ENCODE data around the gene CYTH4. TPM values are rescaled to one million over a fixed set of nuclear protein-coding genes. Genes with fewer than 3 reads are reported as not detected.

Gene CYTH4
- total RNA-seq, 4 donors from 2014 or later: 13.5 to 75.9 (median 22.5) TPM

DNA sequence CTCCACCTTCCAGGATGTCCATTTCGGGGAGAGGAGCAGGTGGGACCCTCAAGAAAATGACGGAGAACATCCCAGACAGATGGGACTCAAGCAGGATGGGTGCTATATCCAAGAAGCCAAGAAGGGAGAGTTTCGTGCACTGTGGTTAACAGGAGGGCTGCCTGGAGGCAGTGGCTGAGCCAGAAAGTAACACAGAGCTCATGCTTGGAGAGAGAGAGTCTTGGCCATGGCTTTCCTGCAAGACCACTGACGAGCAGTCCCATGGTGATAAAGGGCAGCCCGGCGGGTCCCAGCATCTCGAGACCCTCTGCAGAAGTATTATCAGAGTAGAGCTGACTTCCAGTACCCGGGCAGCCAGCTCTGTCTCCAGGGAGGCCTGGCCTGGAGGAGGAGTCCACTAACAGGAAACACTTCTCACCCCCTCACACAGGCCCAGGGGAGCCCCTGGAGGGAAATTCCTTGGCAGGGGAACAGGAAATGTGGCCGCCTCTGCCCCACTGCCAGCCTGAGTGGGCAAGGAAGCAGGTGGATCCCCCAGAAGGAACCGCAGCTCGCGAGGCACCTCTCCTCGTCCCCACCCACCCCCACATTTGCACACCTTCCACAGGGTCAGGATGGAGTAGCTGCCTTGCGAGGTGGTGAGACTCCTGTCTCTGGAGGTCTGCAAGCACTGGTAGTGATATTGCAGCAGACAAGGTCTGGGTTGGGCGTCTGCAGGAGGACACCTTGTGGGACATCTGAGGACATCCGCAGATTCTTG, 32.2 kb downstream of the CYTH4 start:
- Histone ChIP-seq H3K4me1 (peaks cover 0 to 15% (median 10%) of the 10 kb centered on the region in 4 donors), H3K27me3 (no peaks in the 10 kb centered on the region), H3K9me3 (no peaks in the 10 kb centered on the region), H3K36me3 (no peaks in the 10 kb centered on the region), H3K4me3 (no peak overlapping the region), H3K27ac (no peak overlapping the region)
- no peak for DNase-seq
- TF ChIP-seq, protein P1, sequence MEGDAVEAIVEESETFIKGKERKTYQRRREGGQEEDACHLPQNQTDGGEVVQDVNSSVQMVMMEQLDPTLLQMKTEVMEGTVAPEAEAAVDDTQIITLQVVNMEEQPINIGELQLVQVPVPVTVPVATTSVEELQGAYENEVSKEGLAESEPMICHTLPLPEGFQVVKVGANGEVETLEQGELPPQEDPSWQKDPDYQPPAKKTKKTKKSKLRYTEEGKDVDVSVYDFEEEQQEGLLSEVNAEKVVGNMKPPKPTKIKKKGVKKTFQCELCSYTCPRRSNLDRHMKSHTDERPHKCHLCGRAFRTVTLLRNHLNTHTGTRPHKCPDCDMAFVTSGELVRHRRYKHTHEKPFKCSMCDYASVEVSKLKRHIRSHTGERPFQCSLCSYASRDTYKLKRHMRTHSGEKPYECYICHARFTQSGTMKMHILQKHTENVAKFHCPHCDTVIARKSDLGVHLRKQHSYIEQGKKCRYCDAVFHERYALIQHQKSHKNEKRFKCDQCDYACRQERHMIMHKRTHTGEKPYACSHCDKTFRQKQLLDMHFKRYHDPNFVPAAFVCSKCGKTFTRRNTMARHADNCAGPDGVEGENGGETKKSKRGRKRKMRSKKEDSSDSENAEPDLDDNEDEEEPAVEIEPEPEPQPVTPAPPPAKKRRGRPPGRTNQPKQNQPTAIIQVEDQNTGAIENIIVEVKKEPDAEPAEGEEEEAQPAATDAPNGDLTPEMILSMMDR (IDR thresholded peaks at IDR 0.05): no peak
- TF ChIP-seq POLR2A (IDR thresholded peaks at IDR 0.05): no peak

DNA sequence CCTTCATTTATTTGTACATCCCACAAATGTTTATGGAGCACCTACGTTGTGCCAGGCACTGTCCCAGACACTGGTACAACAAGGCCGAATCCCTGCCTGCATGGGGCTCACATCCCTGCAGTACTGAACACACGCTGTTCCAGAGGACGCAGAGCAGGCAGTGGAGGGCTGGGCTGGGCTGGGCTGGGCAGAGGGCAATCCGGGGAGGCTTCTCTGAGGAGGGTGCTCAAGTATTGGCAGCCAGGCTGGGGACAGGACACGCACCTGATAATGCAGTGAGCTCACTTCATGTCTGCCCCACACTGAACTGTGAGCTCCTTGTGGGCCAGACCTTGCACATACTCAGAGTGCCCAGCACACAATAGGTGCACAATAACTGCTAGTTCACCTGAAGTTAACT, 34.1 kb downstream of the CYTH4 start:
- H3K9me3 ChIP-seq: no peaks in the 10 kb centered on the region
- no peak overlapping the region for H3K4me3 ChIP-seq
- H3K36me3 ChIP-seq: no peaks in the 10 kb centered on the region
- no peak for TF ChIP-seq POLR2A (IDR thresholded peaks at IDR 0.05)
- TF ChIP-seq, protein P1 (IDR thresholded peaks at IDR 0.05): no peak
- no peaks in the 10 kb centered on the region for H3K27me3 ChIP-seq
- DNase-seq: no peak
- H3K4me1 ChIP-seq: peaks cover 0 to 7% (median 1%) of the 10 kb centered on the region in 4 donors
- no peak overlapping the region for H3K27ac ChIP-seq

DNA sequence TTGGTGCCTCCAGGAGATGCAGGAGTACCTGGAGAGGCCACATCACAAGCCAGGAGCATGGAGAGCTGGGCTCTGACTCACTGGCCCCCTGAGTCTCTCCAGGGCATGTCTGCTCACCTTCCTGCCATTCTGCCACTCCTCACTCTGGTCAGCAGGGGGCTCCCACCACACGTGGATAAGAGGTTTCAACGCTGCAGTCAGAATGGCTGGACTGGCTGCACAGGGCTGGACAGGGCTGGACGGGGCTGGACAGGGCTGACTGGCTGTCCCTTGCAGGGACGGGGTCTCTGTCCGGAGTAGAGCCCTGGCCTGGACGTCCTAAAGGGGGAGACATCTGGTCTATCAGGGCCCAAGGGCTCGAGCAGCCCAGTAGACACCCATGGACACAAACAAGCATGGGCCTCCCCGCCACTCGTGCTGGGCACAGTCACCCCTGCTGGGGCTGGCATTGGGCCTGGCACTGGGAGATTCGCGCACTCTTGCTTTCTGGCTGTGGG, 34.6 kb downstream of the CYTH4 start:
- no peak overlapping the region for H3K27ac ChIP-seq
- no peaks in the 10 kb centered on the region for H3K36me3 ChIP-seq
- no peak overlapping the region for H3K4me3 ChIP-seq
- peak; percentile 70 to 88 (median 81) for DNase-seq
- H3K9me3 ChIP-seq: no peaks in the 10 kb centered on the region
- no peak for TF ChIP-seq POLR2A (IDR thresholded peaks at IDR 0.05)
- TF ChIP-seq, protein P1 (IDR thresholded peaks at IDR 0.05): peak; percentile 80 to 97 (median 90)
- peaks cover 0 to 8% (median 4%) of the 10 kb centered on the region in 4 donors for H3K4me1 ChIP-seq
- no peaks in the 10 kb centered on the region for H3K27me3 ChIP-seq

DNA sequence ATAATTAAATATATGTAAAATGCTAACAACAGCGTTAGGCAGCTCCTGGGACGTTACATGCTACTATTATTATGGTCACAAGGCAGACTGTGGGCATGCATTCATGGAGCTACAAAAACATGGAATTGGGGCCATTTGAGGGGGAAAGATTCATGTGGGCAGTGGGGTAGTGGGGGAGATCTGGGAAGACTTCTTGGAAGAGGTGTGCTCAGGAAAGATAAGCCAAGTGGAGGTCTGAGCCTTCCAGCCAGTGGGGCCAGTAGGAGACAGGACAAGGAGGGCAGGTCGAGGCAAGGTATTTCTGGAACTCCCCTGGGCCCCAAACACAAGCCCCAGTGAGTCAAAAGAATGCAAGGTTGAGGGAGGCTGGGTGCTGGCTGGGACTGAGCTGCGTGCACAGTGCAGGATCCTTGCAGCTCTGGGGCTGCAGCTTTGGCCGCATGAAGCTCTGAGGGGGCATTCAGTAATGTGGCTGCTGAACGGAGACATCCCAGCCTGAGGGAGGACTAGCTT, 35.4 kb downstream of the CYTH4 start:
- Histone ChIP-seq H3K4me1 (peaks cover 0 to 8% (median 4%) of the 10 kb centered on the region in 4 donors), H3K9me3 (no peaks in the 10 kb centered on the region), H3K27me3 (no peaks in the 10 kb centered on the region), H3K27ac (no peak overlapping the region), H3K4me3 (no peak overlapping the region), H3K36me3 (no peaks in the 10 kb centered on the region)
- TF ChIP-seq, protein P1 (IDR thresholded peaks at IDR 0.05): no peak
- TF ChIP-seq POLR2A (IDR thresholded peaks at IDR 0.05): no peak
- DNase-seq: no peak

DNA sequence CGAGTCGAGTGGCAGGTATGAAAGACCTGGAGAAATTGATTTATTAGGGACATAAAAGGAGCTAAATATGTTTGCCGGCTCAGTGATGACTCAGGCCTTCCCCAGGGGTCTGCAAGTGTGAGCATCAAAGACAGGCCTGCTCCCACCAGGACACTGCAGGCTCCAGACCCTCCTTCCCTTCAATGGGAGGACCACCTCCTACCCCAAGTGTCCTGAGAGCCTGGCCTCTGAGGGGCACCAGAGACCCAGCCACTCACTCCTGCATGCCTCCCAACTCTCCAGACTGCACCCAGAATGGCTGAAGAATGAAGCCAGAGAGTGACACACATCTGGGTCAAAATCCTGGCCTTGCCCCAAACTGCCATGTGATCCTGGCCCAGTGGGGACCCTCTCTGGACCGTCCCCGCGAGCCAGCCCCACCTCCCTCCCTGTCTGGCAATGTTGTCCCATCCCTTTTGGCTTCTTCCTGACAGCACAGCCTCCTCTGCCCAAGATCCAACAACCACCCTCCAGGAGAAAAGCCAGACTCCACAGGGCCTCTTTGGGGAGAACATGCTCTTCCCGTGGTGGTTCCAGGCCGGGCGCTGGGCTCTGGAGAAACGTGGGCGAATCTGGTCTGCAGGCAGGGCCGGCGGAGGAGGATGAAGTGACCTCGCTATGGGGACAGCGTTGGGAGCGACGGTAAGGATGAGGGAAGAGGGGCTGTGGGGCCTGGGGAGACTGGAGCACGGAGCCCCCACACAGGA, 36.2 kb downstream of the CYTH4 start:
- Histone ChIP-seq H3K4me3 (no peak overlapping the region), H3K36me3 (no peaks in the 10 kb centered on the region), H3K27ac (no peak overlapping the region), H3K27me3 (no peaks in the 10 kb centered on the region), H3K4me1 (peaks cover 0 to 8% (median 4%) of the 10 kb centered on the region in 4 donors), H3K9me3 (no peaks in the 10 kb centered on the region)
- no peak for DNase-seq
- no peak for TF ChIP-seq POLR2A (IDR thresholded peaks at IDR 0.05)
- TF ChIP-seq, protein P1 (IDR thresholded peaks at IDR 0.05): no peak

Data from Peyer's patch (tissue), 4 donors.